ENCODE data around the gene RFPL1.
"Not testable (repeated sequence)": the region's sequence is repeated elsewhere in the genome, so short reads cannot be mapped to it uniquely, and the experiment has no call there.

Gene RFPL1

DNA sequence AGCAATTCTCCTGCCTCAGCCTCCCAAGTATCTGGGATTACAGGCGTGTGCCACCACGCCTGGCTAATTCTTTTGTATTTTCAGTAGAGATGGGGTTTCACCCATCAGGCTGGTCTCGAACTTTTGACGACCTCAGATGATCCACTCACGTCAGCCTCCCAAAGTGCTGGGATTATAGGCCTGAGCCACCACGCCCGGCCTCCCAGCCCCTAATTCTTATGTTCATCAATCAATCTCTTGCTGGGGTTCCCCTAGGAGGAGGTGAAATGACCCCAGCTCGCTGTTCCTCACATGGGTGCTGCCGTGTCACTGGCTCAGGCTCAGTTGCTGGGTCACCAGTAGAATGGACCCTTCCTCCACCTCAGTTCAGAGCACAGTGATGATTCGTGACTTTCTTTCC is at the start of gene RFPL1:
Gene RFPL1, plus strand, starts transcription at position 301 of the 400 bp plus-strand sequence.
- not testable (repeated sequence) for DNase-seq

GRCh38 chr22:29388759-29389090 is 49.7 kb upstream of the RFPL1 start:
- DNase-seq: no peak

GRCh38 chr22:29390270-29390669 is 48.1 kb upstream of the RFPL1 start:
- DNase-seq: no peak

- no peak for DNase-seq
Observed at GRCh38 chr22:29391546-29391945, 46.8 kb upstream of the RFPL1 start.

DNA sequence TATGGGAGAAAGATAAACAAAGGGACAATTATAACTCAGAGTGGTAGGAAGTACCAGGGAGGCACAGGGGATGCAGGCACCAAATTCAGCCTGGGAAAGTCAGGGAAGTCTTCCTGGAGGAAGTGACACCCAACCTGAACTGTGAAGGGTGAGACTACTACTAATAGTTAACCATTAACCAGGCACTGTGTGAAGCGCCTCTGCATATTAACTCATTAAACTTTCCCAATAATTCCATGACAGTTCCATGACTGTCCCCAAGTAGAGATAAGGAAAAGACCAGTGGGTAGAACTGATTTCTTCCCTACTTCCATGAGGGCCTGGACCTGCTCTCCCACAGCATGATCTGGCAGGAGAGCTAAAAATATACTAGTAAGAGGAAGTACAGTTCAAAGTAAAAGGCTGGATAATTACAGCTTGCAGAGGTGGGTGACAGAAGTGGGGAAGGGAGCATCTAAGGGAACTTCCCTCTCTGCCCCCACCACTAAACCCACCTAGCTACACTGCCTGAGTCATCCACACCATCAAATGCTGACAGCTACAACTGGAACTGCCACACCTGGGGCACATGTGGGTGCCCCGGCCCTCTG is 45.3 kb upstream of the RFPL1 start:
- no peak for DNase-seq

- DNase-seq: peak; percentile 80
Observed at GRCh38 chr22:29394931-29395581, 43.3 kb upstream of the RFPL1 start.

GRCh38 chr22:29396126-29396525 is 42.3 kb upstream of the RFPL1 start:
- DNase-seq: no peak

- DNase-seq: no peak
Observed at GRCh38 chr22:29397791-29398190, 40.6 kb upstream of the RFPL1 start.

DNA sequence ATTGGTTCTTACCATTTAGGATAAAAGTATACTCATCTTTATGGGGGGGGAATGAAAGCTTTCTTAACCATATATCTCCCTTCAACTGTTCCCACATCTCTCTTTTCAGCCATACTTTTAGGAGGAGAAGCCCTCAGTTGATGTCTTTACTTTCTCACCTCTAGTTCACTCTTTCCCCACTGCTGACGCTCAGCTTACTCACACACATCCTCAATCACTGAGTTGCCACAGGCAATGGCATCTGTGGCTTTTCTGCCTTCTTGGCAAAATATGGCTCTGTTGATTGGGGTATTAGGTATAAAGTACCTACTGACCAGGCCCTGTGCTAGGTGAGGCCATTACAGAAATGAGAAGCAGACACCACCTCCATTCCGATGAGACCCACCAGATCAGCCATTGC is 37.8 kb upstream of the RFPL1 start:
- DNase-seq: no peak

GRCh38 chr22:29401538-29401937 is 36.8 kb upstream of the RFPL1 start:
- DNase-seq: peak in 1 of 2 experiments; percentile 39

DNA sequence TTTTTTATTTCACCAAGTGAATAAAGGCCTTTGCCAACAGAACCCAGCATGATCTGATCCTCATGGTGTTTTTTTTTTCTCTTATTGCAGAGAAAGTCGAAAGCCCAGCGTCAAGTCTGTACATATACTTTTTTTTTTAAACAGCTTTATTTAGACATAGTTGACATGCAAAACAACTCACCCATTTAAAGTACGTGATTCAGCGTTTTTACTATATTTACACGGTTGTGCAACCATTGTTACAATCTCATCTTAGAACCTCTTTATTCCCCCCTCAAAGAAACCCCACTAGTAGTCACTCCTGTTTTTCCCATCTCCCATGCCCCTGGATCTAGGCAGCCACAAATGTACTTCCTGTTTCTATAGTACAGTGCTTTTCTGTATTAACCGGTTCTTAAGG is 29.4 kb upstream of the RFPL1 start:
- DNase-seq: no peak

DNA sequence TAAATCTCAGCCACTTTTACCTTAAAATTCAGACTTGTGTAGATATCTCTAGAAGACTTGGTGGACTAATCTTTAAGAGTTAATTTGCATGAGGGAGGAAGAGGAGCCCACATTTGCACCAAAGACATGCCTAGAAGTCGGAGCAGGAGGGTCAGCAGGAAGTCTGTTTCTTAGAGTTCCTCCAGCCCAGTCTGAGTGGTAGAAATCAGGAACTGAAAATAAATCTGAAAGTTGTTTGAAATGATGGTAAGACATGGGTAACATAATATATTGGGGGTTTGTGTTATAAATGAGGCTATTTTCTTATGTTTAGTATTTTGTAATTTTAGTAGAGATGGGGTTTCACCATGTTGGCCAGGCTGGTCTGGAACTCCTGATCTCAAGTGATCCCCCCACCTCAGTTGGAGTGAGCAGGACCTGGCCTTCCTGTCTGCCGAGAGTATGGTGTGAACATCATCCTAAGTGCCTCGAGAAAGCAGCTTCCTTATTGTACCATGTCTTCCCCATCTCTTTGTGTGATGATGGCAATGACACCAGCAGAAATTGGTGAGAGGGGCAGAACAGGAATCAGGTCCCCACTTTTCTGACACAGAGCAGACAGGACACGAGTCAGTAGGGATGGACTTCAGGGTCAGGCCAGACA is 26.7 kb upstream of the RFPL1 start:
- not testable (repeated sequence) for DNase-seq

DNA sequence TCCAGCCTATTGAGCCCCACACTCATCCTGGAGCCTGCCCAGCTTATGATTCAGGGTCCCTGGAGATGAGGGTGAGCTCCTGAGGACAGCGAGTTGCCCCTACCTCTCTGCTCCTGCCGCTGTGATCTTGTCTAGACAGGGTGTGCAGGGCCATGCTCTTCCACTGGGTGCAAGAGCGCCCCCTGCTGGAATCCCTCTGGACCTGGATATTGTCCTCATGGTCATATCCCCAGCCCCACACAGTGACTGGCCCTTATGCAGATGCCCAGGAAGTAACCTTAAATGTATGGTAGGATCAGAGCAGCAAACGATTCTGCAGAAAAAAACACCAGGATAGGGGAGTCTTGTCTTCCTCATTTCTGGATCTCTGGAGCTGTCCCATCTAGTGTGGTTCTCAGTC is 25.6 kb upstream of the RFPL1 start:
- peak in 1 of 2 experiments; percentile 32 for DNase-seq

DNA sequence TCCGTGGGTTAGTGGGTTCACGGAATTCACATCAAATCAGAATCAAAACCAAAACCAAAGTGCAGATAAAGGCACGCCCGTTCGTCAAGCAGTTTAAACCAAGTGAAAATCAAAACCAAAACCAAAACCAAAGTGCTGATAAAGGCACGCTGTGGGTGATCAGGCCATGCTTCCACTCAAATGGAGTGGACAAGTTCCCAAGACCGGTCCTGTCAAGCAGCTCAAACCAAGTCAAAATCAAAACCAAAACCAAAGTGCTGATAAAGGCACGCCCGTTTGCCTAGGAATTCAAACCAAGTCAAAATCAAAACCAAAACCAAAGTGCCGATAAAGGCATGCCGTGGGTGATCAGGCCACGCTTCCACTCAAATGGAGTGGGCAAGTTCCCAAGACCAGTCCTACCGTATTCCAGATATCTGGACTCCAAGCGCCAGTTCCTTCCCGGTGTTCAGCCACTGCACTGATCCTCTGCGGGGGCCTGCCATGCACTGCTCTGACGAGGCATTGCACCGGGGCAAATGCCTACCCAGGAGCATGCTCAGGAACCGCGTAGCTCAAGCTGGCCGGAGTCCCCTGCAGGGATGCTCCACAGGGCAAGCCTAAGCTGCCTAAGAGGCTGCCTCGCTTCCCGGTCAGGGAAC is 23.3 kb upstream of the RFPL1 start:
- DNase-seq: not testable (repeated sequence)

DNA sequence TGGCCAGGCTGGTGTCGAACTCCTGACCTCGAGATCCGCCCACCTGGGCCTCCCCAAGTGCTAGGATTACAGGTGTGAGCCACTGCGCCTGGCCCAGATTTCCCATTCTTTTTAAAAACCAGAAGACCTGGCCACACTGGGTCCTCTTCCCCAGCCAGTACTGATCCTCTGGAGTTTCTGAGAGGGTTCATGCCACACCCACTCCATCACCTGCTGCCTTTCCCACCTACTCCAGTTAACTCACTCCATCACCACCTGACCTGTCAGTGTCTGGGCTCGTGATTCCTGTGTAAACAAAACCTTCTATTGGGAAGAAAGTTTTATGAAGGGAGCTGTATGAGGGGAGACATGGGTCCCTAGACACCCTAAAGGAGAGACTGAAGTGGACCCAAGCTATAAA is 19.7 kb upstream of the RFPL1 start:
- DNase-seq: not testable (repeated sequence)

- no peak for DNase-seq
Observed at GRCh38 chr22:29426476-29426875, 11.9 kb upstream of the RFPL1 start.

GRCh38 chr22:29427176-29427760 is 11.1 kb upstream of the RFPL1 start:
- no peak for DNase-seq

DNA sequence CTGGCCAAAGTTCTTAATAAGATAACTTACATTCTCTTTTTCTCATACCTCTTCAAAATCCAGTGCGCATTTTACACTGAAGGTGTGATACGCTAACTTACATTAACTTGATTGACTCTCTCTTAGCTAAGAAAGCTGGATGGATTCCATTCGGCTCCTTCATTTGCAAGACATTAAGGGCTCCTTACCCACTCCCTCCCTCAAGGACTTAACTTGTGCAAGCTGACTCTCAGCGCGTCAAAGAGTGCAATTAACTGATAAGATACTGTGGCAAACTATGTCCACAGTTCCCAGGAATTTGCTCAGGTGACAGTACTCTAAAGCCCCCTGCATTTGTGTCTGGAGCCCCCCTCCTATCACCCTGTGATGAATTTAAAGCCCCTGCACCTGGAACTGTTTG is 6.4 kb upstream of the RFPL1 start:
- DNase-seq: no peak

DNA sequence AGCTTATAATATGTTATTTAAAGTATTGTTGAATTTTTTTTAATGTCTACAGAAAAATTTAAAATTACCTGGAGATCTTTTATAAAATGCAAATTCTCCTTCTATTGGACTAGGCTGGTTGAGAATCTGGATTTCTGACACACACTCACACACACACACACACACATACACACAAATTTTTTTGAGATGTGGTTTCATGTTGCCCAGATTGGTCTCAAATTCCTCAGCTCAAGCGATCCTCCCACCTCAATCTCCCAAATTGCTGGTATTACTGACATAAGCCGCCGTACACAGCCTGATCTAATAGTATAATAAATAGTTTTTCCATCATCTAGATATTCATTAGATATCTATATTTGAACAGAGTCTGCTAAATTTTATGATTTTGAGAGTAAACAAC is 4.5 kb upstream of the RFPL1 start:
- no peak for DNase-seq

GRCh38 chr22:29434288-29434687 is 4.1 kb upstream of the RFPL1 start:
- no peak for DNase-seq

GRCh38 chr22:29435236-29436136 is 2.9 kb upstream of the RFPL1 start:
- DNase-seq: no peak

- no peak for DNase-seq
Observed at GRCh38 chr22:29442976-29443375, 4.6 kb downstream of the RFPL1 start.

DNA sequence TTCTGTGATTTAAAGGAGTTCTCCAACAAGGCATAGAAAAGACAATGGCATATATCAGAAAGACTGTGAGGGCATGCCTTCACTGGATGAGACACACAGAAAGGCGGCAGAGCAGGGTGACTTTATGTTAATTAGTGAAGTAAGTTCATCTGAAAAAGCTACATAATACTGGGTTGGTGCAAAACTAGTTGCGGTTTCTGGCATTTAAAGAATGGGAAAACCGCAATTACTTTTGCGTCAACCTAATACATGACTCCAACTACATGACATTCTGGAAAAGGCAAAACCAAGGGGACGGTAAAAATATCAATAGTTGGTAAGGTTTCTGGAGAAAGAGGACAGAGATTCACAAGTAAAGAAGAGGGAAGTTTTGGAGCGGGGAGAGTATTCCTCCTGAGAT is 5.1 kb downstream of the RFPL1 start:
- DNase-seq: no peak

Data from SHP77 (cell line).